Fibroblast of lung (primary cell): ENCODE data around the gene ZNF264. TPM values are rescaled to one million over a fixed set of nuclear protein-coding genes. Genes with fewer than 3 reads are reported as not detected.
"Not testable (repeated sequence)": the region's sequence is repeated elsewhere in the genome, so short reads cannot be mapped to it uniquely, and the experiment has no call there.

Experiments
- DNase-seq, 2 donors: peaks; one replicate each; pipeline versions ENCODE4 v3.0.0 to v3.0.0-alpha.2; 2010; ENCODE audit warnings: low read depth in 2 of 2
- H2AFZ ChIP-seq: 2 replicates; pipeline ENCODE4 v1.5.1; 2012; ENCODE audit warnings: low read length, control low read depth, inconsistent platforms
- H3K27ac ChIP-seq: 2 replicates; pipeline ENCODE4 v1.5.1; 2011; ENCODE audit warnings: low read length, control low read depth; ENCODE audit not compliant: insufficient read depth
- H3K27me3 ChIP-seq: 2 replicates; pipeline ENCODE4 v1.5.1; 2011; ENCODE audit warnings: mild to moderate bottlenecking, low read length; ENCODE audit not compliant: control insufficient read depth, insufficient read depth
- H3K36me3 ChIP-seq: 2 replicates; pipeline ENCODE4 v1.5.1; 2011; ENCODE audit warnings: low read length; ENCODE audit not compliant: control insufficient read depth, insufficient read depth
- H3K4me1 ChIP-seq: 2 replicates; pipeline ENCODE4 v1.5.1; 2011; ENCODE audit warnings: low read length; ENCODE audit not compliant: control insufficient read depth, insufficient read depth; ENCODE audit errors: extremely low read depth
- H3K4me2 ChIP-seq: 2 replicates; pipeline ENCODE4 v1.5.1; 2011; ENCODE audit warnings: low read length, control low read depth; ENCODE audit not compliant: insufficient read depth; ENCODE audit errors: extremely low read depth
- H3K4me3 ChIP-seq, 4 experiments: fragments of 200-600 bp in 1 of 4; sonication (generic) in 1 of 4; replicated peaks in 1 of 4; 2 replicates each; pipeline ENCODE4 v1.5.1; 2011 to 2016; ENCODE audit warnings: low read length in 4 of 4, low read depth in 3 of 4, mild to moderate bottlenecking in 3 of 4, control low read depth in 2 of 4, inconsistent platforms in 1 of 4, mixed read lengths in 1 of 4; ENCODE audit not compliant: insufficient read depth in 1 of 4; ENCODE audit errors: control extremely low read depth in 1 of 4
- H3K79me2 ChIP-seq: 2 replicates; pipeline ENCODE4 v1.5.1; 2012; ENCODE audit warnings: mild to moderate bottlenecking, low read length, inconsistent platforms; ENCODE audit not compliant: control insufficient read depth, insufficient read depth
- H3K9ac ChIP-seq: 2 replicates; pipeline ENCODE4 v1.5.1; 2011; ENCODE audit warnings: mild to moderate bottlenecking, low read length, control low read depth; ENCODE audit not compliant: insufficient read depth
- H3K9me3 ChIP-seq: 2 replicates; pipeline ENCODE4 v1.5.1; 2012; ENCODE audit warnings: low read depth, low read length; ENCODE audit not compliant: control insufficient read depth, insufficient read depth
- H4K20me1 ChIP-seq: 2 replicates; pipeline ENCODE4 v1.5.1; 2011; ENCODE audit warnings: low read length; ENCODE audit not compliant: control insufficient read depth, insufficient read depth; ENCODE audit errors: extremely low read depth
- CTCF ChIP-seq, 2 donors: IDR thresholded peaks in 1 of 2; conservative IDR thresholded peaks in 1 of 2; 1 replicate in 1 of 2; 2 replicates in 1 of 2; pipeline ENCODE4 v1.5.1; 2011 to 2012; ENCODE audit warnings: low read length in 2 of 2, control low read depth in 1 of 2, inconsistent platforms in 1 of 2, low read depth in 1 of 2, mild to moderate bottlenecking in 1 of 2
- EZH2 ChIP-seq: IDR thresholded peaks from 2 replicates; pipeline ENCODE4 v1.5.1; 2012; ENCODE audit warnings: low read length, control low read depth, mild to moderate bottlenecking; ENCODE audit errors: missing control alignments
- polyA plus RNA-seq, 2 donors: library from polyadenylated mRNA; depleted of rRNA in 1 of 2; stranded (reverse) in 1 of 2; unstranded in 1 of 2; fragments of >200 nt; gene quantifications; 2 replicates each; pipeline ENCODE4 v1.2.1, GENCODE V29; 2011 to 2012; ENCODE audit warnings: missing spikeins in 1 of 2
- total RNA-seq: library from RNA; depleted of rRNA; stranded (reverse); fragments of >200 nt; gene quantifications from 2 replicates; pipeline ENCODE4 v1.2.1, GENCODE V29; 2014

The ZNF264 gene
- total and polyA plus RNA-seq, 2 donors (not counting 1 experiment from before 2014, with no cell fraction given): 7.7 to 24.9 TPM

- H3K9me3 ChIP-seq: no peaks in the 10 kb centered on the region
- H4K20me1 ChIP-seq: no peaks in the 10 kb centered on the region
- TF ChIP-seq EZH2: no peak
- H3K79me2 ChIP-seq: peaks cover 33% of the 10 kb centered on the region
- no peak overlapping the region for H3K27ac ChIP-seq
- H3K9ac ChIP-seq: no peak overlapping the region
- H3K4me3 ChIP-seq: peak overlapping the region; percentile 87 to 98 (median 96)
- no peaks in the 10 kb centered on the region for H3K27me3 ChIP-seq
- peaks cover 16% of the 10 kb centered on the region for H3K36me3 ChIP-seq
- DNase-seq: peak in 1 of 2 donors; percentile 6
- no peak overlapping the region for H2AFZ ChIP-seq
- H3K4me2 ChIP-seq: peak overlapping the region; percentile 80
- H3K4me1 ChIP-seq: no peaks in the 10 kb centered on the region
Observed at GRCh38 chr19:57192993-57193392, 1.7 kb downstream of the ZNF264 start.

GRCh38 chr19:57197874-57198273, 6.6 kb downstream of the ZNF264 start:
- Histone ChIP-seq H3K79me2 (peaks cover 34% of the 10 kb centered on the region), H3K36me3 (peaks cover 21% of the 10 kb centered on the region)
- not testable (repeated sequence) for H2AFZ ChIP-seq, H3K4me1 ChIP-seq, H3K27me3 ChIP-seq, DNase-seq, H4K20me1 ChIP-seq, H3K27ac ChIP-seq, H3K9me3 ChIP-seq, H3K9ac ChIP-seq, H3K4me2 ChIP-seq, H3K4me3 ChIP-seq

- Histone ChIP-seq H3K36me3 (peaks cover 17% of the 10 kb centered on the region), H3K4me2 (no peak overlapping the region), H3K4me3 (no peak overlapping the region), H2AFZ (no peak overlapping the region), H4K20me1 (no peaks in the 10 kb centered on the region), H3K9me3 (no peaks in the 10 kb centered on the region), H3K27ac (no peak overlapping the region), H3K79me2 (peaks cover 31% of the 10 kb centered on the region), H3K4me1 (no peaks in the 10 kb centered on the region), H3K9ac (no peak overlapping the region), H3K27me3 (no peaks in the 10 kb centered on the region)
- no peak for TF ChIP-seq CTCF (conservative IDR thresholded peaks at IDR 0.05 in 1 of 2, IDR thresholded peaks at IDR 0.05 in 1 of 2; ENCODE audit: low read depth in 1 of 2, low read length in 2 of 2)
- TF ChIP-seq EZH2: no peak
- no peak for DNase-seq
Observed at GRCh38 chr19:57202160-57202559, 10.9 kb downstream of the ZNF264 start.

- Histone ChIP-seq H3K4me1 (no peaks in the 10 kb centered on the region), H3K79me2 (no peaks in the 10 kb centered on the region), H3K4me2 (no peak overlapping the region), H3K27ac (no peak overlapping the region), H3K27me3 (no peaks in the 10 kb centered on the region), H2AFZ (no peak overlapping the region), H3K36me3 (peaks cover 24% of the 10 kb centered on the region), H4K20me1 (no peaks in the 10 kb centered on the region), H3K9me3 (no peaks in the 10 kb centered on the region), H3K9ac (no peak overlapping the region), H3K4me3 (no peak overlapping the region)
- DNase-seq: no peak
- TF ChIP-seq EZH2 (no peak), CTCF (conservative IDR thresholded peaks at IDR 0.05 in 1 of 2, IDR thresholded peaks at IDR 0.05 in 1 of 2; ENCODE audit: low read depth in 1 of 2, low read length in 2 of 2) (no peak)
Observed at GRCh38 chr19:57210381-57210780, 19.1 kb downstream of the ZNF264 start.
